ENCODE results near the gene RTN4R. TPM values are rescaled to one million over a fixed set of nuclear protein-coding genes. Genes with fewer than 3 reads are reported as not detected.

Gene RTN4R
- total RNA-seq, 4 donors from 2014 or later = 0.29 to 0.75 TPM; not detected in 2

DNA sequence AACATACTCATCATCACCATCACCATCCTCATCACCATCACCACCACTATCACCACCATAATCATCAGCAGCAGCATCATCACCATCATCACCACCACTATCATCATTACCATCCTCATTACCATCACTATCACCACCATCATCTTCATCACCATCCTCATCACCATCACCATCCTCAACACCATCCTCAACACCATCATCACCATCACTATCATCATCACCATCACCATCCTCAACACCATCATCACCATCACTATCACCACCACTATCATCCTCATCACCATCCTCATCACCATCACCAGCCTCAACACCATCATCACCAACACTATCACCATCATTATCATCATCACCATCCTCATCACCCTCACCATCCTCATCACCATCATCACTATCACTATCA, 16.6 kb downstream of the RTN4R start:
- DNase-seq = no peak
- H3K27me3 ChIP-seq = no peaks in the 10 kb centered on the region
- no peak for ATAC-seq
- intact Hi-C loops (cut with DNase I; ENCODE audit: low total_unique reads) = no loop called here
- H3K9me3 ChIP-seq = no peaks in the 10 kb centered on the region
- in situ Hi-C loops (cut with MboI; ENCODE audit: low sequenced_read_pairs in 4 of 4) = no loop called here
- H3K4me1 ChIP-seq = peaks cover 5 to 9% of the 10 kb centered on the region in 2 donors
- no peak overlapping the region for H3K27ac ChIP-seq
- no peak overlapping the region for H3K4me3 ChIP-seq
- H3K36me3 ChIP-seq = no peaks in the 10 kb centered on the region
- TF ChIP-seq POLR2A (IDR thresholded peaks at IDR 0.05) = no peak
- no peak for TF ChIP-seq CTCF (IDR thresholded peaks at IDR 0.05 in 4 of 5, conservative IDR thresholded peaks at IDR 0.05 in 1 of 5)

- ATAC-seq (peak; percentile 21 to 32), DNase-seq (no peak)
- no peaks in the 10 kb centered on the region for H3K27me3 ChIP-seq
- H3K27ac ChIP-seq = no peak overlapping the region
- no peaks in the 10 kb centered on the region for H3K36me3 ChIP-seq
- intact Hi-C loops (cut with DNase I; ENCODE audit: low total_unique reads) (loop anchor here (10.0 kb wide), 1 partner anchor 75 kb away; no protein-coding TSS in a partner anchor), in situ Hi-C loops (cut with MboI; ENCODE audit: low sequenced_read_pairs in 4 of 4) (no loop called here)
- no peaks in the 10 kb centered on the region for H3K9me3 ChIP-seq
- H3K4me3 ChIP-seq = no peak overlapping the region
- TF ChIP-seq CTCF (IDR thresholded peaks at IDR 0.05 in 4 of 5, conservative IDR thresholded peaks at IDR 0.05 in 1 of 5) = no peak
- TF ChIP-seq POLR2A (IDR thresholded peaks at IDR 0.05) = no peak
- peaks cover 5 to 9% of the 10 kb centered on the region in 2 donors for H3K4me1 ChIP-seq
Measured at GRCh38 chr22:20249797-20250354, 18.2 kb downstream of the RTN4R start.

- Histone ChIP-seq H3K36me3 (no peaks in the 10 kb centered on the region), H3K4me1 (peaks cover 5 to 9% of the 10 kb centered on the region in 2 donors), H3K27me3 (no peaks in the 10 kb centered on the region), H3K27ac (no peak overlapping the region), H3K9me3 (no peaks in the 10 kb centered on the region), H3K4me3 (no peak overlapping the region)
- in situ Hi-C loops (cut with MboI; ENCODE audit: low sequenced_read_pairs in 4 of 4) (no loop called here), intact Hi-C loops (cut with DNase I; ENCODE audit: low total_unique reads) (loop anchor here (10.0 kb wide), 1 partner anchor 74 kb away; no protein-coding TSS in a partner anchor)
- DNase-seq (no peak), ATAC-seq (no peak)
- TF ChIP-seq CTCF (IDR thresholded peaks at IDR 0.05 in 4 of 5, conservative IDR thresholded peaks at IDR 0.05 in 1 of 5) (no peak), POLR2A (IDR thresholded peaks at IDR 0.05) (no peak)
Measured at GRCh38 chr22:20248461-20248978, 19.6 kb downstream of the RTN4R start.

GRCh38 chr22:20247608-20248171, 20.4 kb downstream of the RTN4R start:
- DNase-seq = no peak
- in situ Hi-C loops (cut with MboI; ENCODE audit: low sequenced_read_pairs in 4 of 4) (no loop called here), intact Hi-C loops (cut with DNase I; ENCODE audit: low total_unique reads) (loop anchor here (10.0 kb wide), 1 partner anchor 73 kb away; no protein-coding TSS in a partner anchor)
- Histone ChIP-seq H3K36me3 (no peaks in the 10 kb centered on the region), H3K4me1 (peaks cover 5 to 9% of the 10 kb centered on the region in 2 donors), H3K9me3 (no peaks in the 10 kb centered on the region), H3K4me3 (no peak overlapping the region), H3K27me3 (no peaks in the 10 kb centered on the region), H3K27ac (no peak overlapping the region)
- TF ChIP-seq CTCF (IDR thresholded peaks at IDR 0.05 in 4 of 5, conservative IDR thresholded peaks at IDR 0.05 in 1 of 5) = no peak
- no peak for TF ChIP-seq POLR2A (IDR thresholded peaks at IDR 0.05)
- ATAC-seq = no peak
